ENCODE data around the gene NDUFS8. TPM values are rescaled to one million over a fixed set of nuclear protein-coding genes. Genes with fewer than 3 reads are reported as not detected.
A peak's percentile ranks its signal among the peaks of the same experiment; 100 is the strongest.

The NDUFS8 gene
- total and polyA plus RNA-seq, 4 donors, result 61.2 to 148 (median 106) TPM

DNA sequence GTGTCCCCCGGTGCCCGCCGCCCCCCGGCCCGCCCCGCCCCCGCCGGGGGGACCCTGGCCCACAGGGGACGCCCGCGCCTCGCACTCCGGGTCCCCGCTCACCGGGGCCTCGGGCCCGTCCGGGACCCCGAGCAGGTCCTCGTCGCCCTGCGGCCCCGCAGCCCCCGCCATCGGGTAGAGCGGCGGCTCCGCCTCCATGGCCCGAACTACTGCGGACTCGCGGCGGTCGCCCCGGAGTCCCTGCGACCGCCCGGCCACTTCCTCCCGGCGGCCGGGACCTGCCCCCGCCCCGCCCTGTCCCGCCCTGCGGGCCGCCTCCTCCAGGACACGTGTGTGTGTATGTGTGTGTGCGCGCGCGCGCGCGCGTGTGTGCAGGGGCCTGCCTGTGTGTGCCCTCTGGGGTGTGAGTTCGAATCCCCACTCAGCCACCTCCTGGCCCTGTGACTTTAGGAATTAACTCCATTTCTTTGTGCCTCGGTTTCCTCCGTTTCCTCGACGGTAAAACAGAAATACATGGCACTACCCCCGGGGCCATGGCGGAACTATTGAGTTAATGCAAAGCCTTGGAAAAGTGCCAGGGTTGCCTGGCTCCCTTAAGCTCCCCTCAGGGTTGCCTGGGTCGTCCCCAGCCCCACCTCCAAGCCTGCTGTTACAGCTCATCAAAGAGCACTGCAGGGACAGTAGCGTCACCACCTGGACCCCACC lies 26.5 kb upstream of the NDUFS8 start, which contains the start of gene UNC93B1:
Gene UNC93B1 (minus strand): TSS at position 252 of the 705 bp plus-strand sequence. CDS start 54 bp downstream, at position 198.
- Histone ChIP-seq H3K9ac (ENCODE audit: low read depth in 1 of 2, low read length in 2 of 2) (no peak within 1 kb of the TSS), H3K27ac (ENCODE audit: low read depth in 1 of 2, low read length in 2 of 2) (peak within 1 kb of the TSS; percentile 36 to 57), H3K4me1 (ENCODE audit: control insufficient read depth in 4 of 4, insufficient read depth in 4 of 4, low read length in 3 of 4) (peaks cover 0 to 15% (median 10%) of the 10 kb centered on the region in 4 donors), H3K27me3 (ENCODE audit: control insufficient read depth in 4 of 4, insufficient read depth in 4 of 4, low read length in 3 of 4) (no peaks in the 10 kb centered on the region), H3K9me3 (ENCODE audit: control insufficient read depth in 4 of 4, low read length in 3 of 4) (no peaks in the 10 kb centered on the region), H3K4me3 (ENCODE audit: low read depth in 1 of 3, low read length in 3 of 3) (peak within 1 kb of the TSS in 2 of 3 donors; percentile 66 to 83), H3K36me3 (ENCODE audit: control insufficient read depth in 4 of 4, insufficient read depth in 3 of 4, low read depth in 1 of 4, low read length in 3 of 4) (peaks cover 0 to 2% (median 0%) of the 10 kb centered on the region in 4 donors)
- 5% methylated on average over 64 of the region's 64 CpGs for WGBS
- DNase-seq (ENCODE audit: low spot score), result peak; percentile 82
- no peak for TF ChIP-seq FOXA2 (IDR thresholded peaks at IDR 0.05)
- no peak for TF ChIP-seq HNF4G (IDR thresholded peaks at IDR 0.05)
- no peak for TF ChIP-seq GABPA (IDR thresholded peaks at IDR 0.05 in 1 of 2, conservative IDR thresholded peaks at IDR 0.05 in 1 of 2)
- no peak for TF ChIP-seq RAD21 (IDR thresholded peaks at IDR 0.05)
- TF ChIP-seq YY1 (IDR thresholded peaks at IDR 0.05), result no peak
- TF ChIP-seq, protein P1, sequence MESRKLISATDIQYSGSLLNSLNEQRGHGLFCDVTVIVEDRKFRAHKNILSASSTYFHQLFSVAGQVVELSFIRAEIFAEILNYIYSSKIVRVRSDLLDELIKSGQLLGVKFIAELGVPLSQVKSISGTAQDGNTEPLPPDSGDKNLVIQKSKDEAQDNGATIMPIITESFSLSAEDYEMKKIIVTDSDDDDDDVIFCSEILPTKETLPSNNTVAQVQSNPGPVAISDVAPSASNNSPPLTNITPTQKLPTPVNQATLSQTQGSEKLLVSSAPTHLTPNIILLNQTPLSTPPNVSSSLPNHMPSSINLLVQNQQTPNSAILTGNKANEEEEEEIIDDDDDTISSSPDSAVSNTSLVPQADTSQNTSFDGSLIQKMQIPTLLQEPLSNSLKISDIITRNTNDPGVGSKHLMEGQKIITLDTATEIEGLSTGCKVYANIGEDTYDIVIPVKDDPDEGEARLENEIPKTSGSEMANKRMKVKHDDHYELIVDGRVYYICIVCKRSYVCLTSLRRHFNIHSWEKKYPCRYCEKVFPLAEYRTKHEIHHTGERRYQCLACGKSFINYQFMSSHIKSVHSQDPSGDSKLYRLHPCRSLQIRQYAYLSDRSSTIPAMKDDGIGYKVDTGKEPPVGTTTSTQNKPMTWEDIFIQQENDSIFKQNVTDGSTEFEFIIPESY (IDR thresholded peaks at IDR 0.05), result no peak
- peak; percentile 26 for TF ChIP-seq SP1 (IDR thresholded peaks at IDR 0.05)

DNA sequence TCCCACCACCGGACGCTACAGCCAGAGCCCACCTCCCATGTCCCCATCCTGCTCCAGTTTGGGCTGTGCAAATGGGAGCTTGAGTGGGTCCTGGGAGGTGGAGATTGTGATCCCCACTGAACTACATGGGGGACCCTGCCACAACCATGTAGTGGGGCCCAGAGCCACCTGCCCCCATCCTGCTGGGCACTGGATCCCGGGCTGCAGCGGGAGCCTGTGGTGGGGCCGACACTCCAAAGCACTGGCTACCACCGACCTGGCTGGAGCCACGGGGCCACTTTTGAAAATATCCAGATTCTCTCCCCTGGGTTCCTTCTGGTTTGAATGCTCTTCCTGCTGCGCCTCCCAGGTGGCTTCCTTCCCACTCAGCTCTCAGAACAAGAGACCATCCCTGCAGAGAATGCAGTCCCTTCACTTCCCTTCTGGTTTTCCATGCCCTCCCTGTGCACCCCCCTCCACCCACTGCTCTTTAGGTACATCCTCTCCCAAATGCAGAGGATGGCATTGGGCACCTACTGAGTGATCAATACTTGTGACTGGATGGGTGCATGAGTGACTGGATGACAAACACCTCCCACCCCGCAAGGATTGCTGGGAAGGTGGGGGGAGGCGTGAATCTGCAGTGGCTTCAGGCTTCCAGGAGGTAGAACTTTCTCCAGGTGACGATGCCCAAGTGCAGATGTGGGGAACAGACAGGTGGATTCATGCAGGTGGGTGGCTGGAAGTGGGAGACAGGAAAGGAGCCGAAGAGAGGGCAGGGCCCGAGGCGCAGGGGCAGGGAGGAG lies 25.7 kb upstream of the NDUFS8 start:
- Histone ChIP-seq H3K27me3 (ENCODE audit: control insufficient read depth in 4 of 4, insufficient read depth in 4 of 4, low read length in 3 of 4) (no peaks in the 10 kb centered on the region), H3K9ac (ENCODE audit: low read depth in 1 of 2, low read length in 2 of 2) (no peak overlapping the region), H3K4me1 (ENCODE audit: control insufficient read depth in 4 of 4, insufficient read depth in 4 of 4, low read length in 3 of 4) (peaks cover 0 to 22% (median 14%) of the 10 kb centered on the region in 4 donors), H3K4me3 (ENCODE audit: low read depth in 1 of 3, low read length in 3 of 3) (no peak overlapping the region), H3K27ac (ENCODE audit: low read depth in 1 of 2, low read length in 2 of 2) (no peak overlapping the region), H3K9me3 (ENCODE audit: control insufficient read depth in 4 of 4, low read length in 3 of 4) (no peaks in the 10 kb centered on the region), H3K36me3 (ENCODE audit: control insufficient read depth in 4 of 4, insufficient read depth in 3 of 4, low read depth in 1 of 4, low read length in 3 of 4) (no peaks in the 10 kb centered on the region)
- no peak for DNase-seq (ENCODE audit: low spot score)
- no peak for TF ChIP-seq NR2F2 (IDR thresholded peaks at IDR 0.05)
- TF ChIP-seq YY1 (IDR thresholded peaks at IDR 0.05), result no peak
- TF ChIP-seq TAF1 (conservative IDR thresholded peaks at IDR 0.05), result no peak
- TF ChIP-seq, protein P2, sequence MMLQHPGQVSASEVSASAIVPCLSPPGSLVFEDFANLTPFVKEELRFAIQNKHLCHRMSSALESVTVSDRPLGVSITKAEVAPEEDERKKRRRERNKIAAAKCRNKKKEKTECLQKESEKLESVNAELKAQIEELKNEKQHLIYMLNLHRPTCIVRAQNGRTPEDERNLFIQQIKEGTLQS (IDR thresholded peaks at IDR 0.05), result no peak
- TF ChIP-seq, protein P3, sequence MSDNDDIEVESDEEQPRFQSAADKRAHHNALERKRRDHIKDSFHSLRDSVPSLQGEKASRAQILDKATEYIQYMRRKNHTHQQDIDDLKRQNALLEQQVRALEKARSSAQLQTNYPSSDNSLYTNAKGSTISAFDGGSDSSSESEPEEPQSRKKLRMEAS (IDR thresholded peaks at IDR 0.05), result no peak
- no peak for TF ChIP-seq HNF4A (conservative IDR thresholded peaks at IDR 0.05)
- TF ChIP-seq, protein P1 (IDR thresholded peaks at IDR 0.05), result no peak
- TF ChIP-seq, protein P4, sequence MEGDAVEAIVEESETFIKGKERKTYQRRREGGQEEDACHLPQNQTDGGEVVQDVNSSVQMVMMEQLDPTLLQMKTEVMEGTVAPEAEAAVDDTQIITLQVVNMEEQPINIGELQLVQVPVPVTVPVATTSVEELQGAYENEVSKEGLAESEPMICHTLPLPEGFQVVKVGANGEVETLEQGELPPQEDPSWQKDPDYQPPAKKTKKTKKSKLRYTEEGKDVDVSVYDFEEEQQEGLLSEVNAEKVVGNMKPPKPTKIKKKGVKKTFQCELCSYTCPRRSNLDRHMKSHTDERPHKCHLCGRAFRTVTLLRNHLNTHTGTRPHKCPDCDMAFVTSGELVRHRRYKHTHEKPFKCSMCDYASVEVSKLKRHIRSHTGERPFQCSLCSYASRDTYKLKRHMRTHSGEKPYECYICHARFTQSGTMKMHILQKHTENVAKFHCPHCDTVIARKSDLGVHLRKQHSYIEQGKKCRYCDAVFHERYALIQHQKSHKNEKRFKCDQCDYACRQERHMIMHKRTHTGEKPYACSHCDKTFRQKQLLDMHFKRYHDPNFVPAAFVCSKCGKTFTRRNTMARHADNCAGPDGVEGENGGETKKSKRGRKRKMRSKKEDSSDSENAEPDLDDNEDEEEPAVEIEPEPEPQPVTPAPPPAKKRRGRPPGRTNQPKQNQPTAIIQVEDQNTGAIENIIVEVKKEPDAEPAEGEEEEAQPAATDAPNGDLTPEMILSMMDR (IDR thresholded peaks at IDR 0.05; ENCODE audit: low read depth, low read length, missing input control), result no peak
- TF ChIP-seq HNF4G (IDR thresholded peaks at IDR 0.05), result no peak
- no peak for TF ChIP-seq FOXA1 (IDR thresholded peaks at IDR 0.05)
- no peak for TF ChIP-seq GABPA (IDR thresholded peaks at IDR 0.05 in 1 of 2, conservative IDR thresholded peaks at IDR 0.05 in 1 of 2)
- no peak for TF ChIP-seq JUND (IDR thresholded peaks at IDR 0.05)
- no peak for TF ChIP-seq SP1 (IDR thresholded peaks at IDR 0.05)
- no peak for TF ChIP-seq EGR1 (IDR thresholded peaks at IDR 0.05; ENCODE audit: low read depth in 2 of 2)
- no peak for TF ChIP-seq RXRA (IDR thresholded peaks at IDR 0.05)
- TF ChIP-seq, protein P5, sequence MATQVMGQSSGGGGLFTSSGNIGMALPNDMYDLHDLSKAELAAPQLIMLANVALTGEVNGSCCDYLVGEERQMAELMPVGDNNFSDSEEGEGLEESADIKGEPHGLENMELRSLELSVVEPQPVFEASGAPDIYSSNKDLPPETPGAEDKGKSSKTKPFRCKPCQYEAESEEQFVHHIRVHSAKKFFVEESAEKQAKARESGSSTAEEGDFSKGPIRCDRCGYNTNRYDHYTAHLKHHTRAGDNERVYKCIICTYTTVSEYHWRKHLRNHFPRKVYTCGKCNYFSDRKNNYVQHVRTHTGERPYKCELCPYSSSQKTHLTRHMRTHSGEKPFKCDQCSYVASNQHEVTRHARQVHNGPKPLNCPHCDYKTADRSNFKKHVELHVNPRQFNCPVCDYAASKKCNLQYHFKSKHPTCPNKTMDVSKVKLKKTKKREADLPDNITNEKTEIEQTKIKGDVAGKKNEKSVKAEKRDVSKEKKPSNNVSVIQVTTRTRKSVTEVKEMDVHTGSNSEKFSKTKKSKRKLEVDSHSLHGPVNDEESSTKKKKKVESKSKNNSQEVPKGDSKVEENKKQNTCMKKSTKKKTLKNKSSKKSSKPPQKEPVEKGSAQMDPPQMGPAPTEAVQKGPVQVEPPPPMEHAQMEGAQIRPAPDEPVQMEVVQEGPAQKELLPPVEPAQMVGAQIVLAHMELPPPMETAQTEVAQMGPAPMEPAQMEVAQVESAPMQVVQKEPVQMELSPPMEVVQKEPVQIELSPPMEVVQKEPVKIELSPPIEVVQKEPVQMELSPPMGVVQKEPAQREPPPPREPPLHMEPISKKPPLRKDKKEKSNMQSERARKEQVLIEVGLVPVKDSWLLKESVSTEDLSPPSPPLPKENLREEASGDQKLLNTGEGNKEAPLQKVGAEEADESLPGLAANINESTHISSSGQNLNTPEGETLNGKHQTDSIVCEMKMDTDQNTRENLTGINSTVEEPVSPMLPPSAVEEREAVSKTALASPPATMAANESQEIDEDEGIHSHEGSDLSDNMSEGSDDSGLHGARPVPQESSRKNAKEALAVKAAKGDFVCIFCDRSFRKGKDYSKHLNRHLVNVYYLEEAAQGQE (IDR thresholded peaks at IDR 0.05), result no peak
- TF ChIP-seq RAD21 (IDR thresholded peaks at IDR 0.05), result no peak
- no peak for TF ChIP-seq FOXA2 (IDR thresholded peaks at IDR 0.05)
- 84% methylated on average over 14 of the region's 14 CpGs for WGBS

Data from liver (tissue), 9 donors.